Measurements from ENCODE around the gene ABCC6.

DNA sequence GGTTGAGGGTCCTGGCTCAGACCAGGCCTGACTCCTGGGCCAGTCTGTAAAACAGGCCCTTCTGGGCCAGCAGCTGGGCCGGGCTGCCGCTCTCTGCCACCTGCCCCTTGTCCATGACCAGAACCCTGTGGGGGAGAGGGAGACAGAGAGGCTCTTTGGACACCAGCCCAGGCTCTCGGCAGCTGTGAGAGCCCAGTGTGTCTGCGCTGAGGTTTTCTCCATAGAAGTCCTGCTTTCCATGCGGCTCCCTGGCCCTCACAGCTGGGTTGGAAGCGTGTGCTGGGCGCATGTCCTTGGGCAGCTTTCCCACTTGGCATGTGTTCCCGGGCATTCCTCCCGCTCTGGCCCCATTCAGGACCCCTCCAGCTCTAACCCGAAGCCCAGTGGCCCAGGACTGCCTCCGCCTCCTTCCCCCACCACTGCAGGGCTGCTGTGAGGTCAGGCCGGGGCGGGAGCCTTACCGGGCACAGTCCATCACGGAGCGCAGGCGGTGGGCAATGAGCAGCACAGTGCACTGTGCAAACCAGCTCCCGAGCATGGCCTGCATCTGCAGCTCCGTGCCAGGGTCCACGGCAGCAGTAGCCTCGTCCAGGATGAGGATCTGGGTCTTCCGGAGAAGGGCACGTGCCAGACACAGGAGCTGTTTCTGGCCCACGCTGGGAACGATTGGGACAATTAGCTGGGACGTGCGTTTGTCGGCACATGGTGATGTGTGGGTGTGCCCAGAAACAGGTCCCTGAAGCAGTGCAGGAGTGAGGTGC lies 73.0 kb downstream of the ABCC6 start:
- TF ChIP-seq, protein P1, sequence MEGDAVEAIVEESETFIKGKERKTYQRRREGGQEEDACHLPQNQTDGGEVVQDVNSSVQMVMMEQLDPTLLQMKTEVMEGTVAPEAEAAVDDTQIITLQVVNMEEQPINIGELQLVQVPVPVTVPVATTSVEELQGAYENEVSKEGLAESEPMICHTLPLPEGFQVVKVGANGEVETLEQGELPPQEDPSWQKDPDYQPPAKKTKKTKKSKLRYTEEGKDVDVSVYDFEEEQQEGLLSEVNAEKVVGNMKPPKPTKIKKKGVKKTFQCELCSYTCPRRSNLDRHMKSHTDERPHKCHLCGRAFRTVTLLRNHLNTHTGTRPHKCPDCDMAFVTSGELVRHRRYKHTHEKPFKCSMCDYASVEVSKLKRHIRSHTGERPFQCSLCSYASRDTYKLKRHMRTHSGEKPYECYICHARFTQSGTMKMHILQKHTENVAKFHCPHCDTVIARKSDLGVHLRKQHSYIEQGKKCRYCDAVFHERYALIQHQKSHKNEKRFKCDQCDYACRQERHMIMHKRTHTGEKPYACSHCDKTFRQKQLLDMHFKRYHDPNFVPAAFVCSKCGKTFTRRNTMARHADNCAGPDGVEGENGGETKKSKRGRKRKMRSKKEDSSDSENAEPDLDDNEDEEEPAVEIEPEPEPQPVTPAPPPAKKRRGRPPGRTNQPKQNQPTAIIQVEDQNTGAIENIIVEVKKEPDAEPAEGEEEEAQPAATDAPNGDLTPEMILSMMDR (conservative IDR thresholded peaks at IDR 0.05; ENCODE audit: low read length): no peak
- no peak for TF ChIP-seq EZH2phosphoT487 (IDR thresholded peaks at IDR 0.05; ENCODE audit: borderline replicate concordance, low read depth, low read length)
